Esophagus muscularis mucosa (tissue), 4 donors: Measurements from ENCODE around the gene KRT82. TPM values are rescaled to one million over a fixed set of nuclear protein-coding genes. Genes with fewer than 3 reads are reported as not detected.

ENCODE experiments used
- DNase-seq: peaks from one replicate; pipeline ENCODE4 v3.0.0-alpha.2; 2017; ENCODE audit errors: extremely low spot score
- H3K27ac ChIP-seq, 4 donors: fragments of 200-600 bp; sonication (generic); replicated peaks in 1 of 4; 1 replicate in 3 of 4; 2 replicates in 1 of 4; pipeline ENCODE4 v1.5.1; 2016 to 2019; ENCODE audit warnings: mild to moderate bottlenecking in 1 of 4
- H3K27me3 ChIP-seq, 4 donors: fragments of 200-600 bp; sonication (generic); one replicate each; pipeline versions ENCODE4 v1.5.1 to v1.6.0; 2016 to 2019
- H3K36me3 ChIP-seq, 4 donors: fragments of 200-600 bp; sonication (generic); one replicate each; pipeline ENCODE4 v1.5.1; 2016 to 2019
- H3K4me1 ChIP-seq, 4 donors: fragments of 200-600 bp; sonication (generic); one replicate each; pipeline ENCODE4 v1.5.1; 2016 to 2019
- H3K4me3 ChIP-seq, 4 donors: fragments of 200-600 bp; sonication (generic); 1 replicate in 2 of 4; 2 replicates in 2 of 4; pipeline ENCODE4 v1.5.1; 2016 to 2019; ENCODE audit warnings: mild to moderate bottlenecking in 4 of 4, moderate library complexity in 1 of 4
- H3K9me3 ChIP-seq, 4 donors: fragments of 200-600 bp; sonication (generic); 1 replicate in 3 of 4; 2 replicates in 1 of 4; pipeline ENCODE4 v1.5.1; 2016 to 2019
- EP300 ChIP-seq: sonication (generic); formaldehyde crosslinking; IDR thresholded peaks from one replicate; pipeline ENCODE4 v1.6.1; 2017; ENCODE audit warnings: antibody characterized with exemption
- POLR2A ChIP-seq: fragments of 450-650 bp; IDR thresholded peaks from one replicate; pipeline ENCODE4 v1.6.1; 2017; ENCODE audit warnings: antibody characterized with exemption, moderate library complexity, mild to moderate bottlenecking, low read depth
- POLR2AphosphoS5 ChIP-seq, 2 donors: sonication (generic); formaldehyde crosslinking; IDR thresholded peaks; one replicate each; pipeline ENCODE4 v1.6.1; 2017; ENCODE audit warnings: antibody characterized with exemption in 2 of 2
- WGBS: methylation state at CpG from one replicate; pipeline ENCODE4 v1.1.5; 2018; 5-methylcytosine and 5-hydroxymethylcytosine counted together
- intact Hi-C: fragments of 100-400 bp; cut with DNase I; formaldehyde crosslinking; loops from one replicate; pipeline ENCODE4 v1.15.1; 2023
- total RNA-seq, 4 donors: library from RNA; depleted of rRNA; stranded (reverse); fragments of >200 nt; gene quantifications; one replicate each; pipeline versions ENCODE4 v1.1.0 to v1.2.1, GENCODE V29; 2016
- TF ChIP-seq, protein P1 (sequence below), 3 experiments: fragments of 200-600 bp in 2 of 3; fragments of 450-650 bp in 1 of 3; sonication (generic) in 2 of 3; IDR thresholded peaks; one replicate each; pipeline ENCODE4 v1.5.1; 2017 to 2019; ENCODE audit warnings: antibody characterized with exemption in 3 of 3, mild to moderate bottlenecking in 2 of 3, moderate library complexity in 1 of 3

Gene KRT82
- not detected for total RNA-seq

DNA sequence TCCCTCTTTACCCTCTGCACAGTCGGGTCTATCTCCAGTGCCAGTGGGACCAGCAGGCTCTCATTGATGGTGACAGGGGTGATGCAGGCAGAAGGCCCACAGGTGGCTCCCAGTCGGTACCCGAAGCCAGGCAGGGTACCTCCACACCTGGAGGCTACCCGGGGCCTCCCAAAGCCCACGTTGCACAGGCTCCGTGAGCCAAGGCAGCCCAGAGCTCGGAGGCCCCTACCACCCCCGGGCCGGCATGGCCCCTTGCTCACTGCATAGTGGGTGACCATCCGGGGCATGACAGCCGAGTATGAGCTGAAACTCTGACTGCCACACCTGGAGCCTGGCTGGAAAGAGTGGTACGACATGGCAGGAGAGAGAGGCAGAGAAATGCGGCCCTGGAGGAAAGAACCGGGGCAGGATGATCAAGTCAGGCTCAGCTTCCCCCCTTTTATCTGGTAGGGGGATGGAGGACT lies at the start of gene KRT82:
TSS of gene KRT82 (minus strand) at position 414 of the 464 bp plus-strand sequence. CDS start at position 356, 58 bp downstream.
- no peak within 1 kb of the TSS for H3K4me3 ChIP-seq
- TF ChIP-seq POLR2AphosphoS5 (IDR thresholded peaks at IDR 0.05) (no peak), POLR2A (no peak), EP300 (no peak)
- TF ChIP-seq, protein P1, sequence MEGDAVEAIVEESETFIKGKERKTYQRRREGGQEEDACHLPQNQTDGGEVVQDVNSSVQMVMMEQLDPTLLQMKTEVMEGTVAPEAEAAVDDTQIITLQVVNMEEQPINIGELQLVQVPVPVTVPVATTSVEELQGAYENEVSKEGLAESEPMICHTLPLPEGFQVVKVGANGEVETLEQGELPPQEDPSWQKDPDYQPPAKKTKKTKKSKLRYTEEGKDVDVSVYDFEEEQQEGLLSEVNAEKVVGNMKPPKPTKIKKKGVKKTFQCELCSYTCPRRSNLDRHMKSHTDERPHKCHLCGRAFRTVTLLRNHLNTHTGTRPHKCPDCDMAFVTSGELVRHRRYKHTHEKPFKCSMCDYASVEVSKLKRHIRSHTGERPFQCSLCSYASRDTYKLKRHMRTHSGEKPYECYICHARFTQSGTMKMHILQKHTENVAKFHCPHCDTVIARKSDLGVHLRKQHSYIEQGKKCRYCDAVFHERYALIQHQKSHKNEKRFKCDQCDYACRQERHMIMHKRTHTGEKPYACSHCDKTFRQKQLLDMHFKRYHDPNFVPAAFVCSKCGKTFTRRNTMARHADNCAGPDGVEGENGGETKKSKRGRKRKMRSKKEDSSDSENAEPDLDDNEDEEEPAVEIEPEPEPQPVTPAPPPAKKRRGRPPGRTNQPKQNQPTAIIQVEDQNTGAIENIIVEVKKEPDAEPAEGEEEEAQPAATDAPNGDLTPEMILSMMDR (IDR thresholded peaks at IDR 0.05), result no peak
- peaks cover 0 to 25% (median 0%) of the 10 kb centered on the region in 4 donors for H3K27me3 ChIP-seq
- whole genome bisulfite sequencing, result 90% methylated on average over 11 of the region's 14 CpGs
- DNase-seq, result no peak
- intact Hi-C loops, result no loop called here
- H3K36me3 ChIP-seq, result no peaks in the 10 kb centered on the region
- peaks cover 0 to 3% (median under 1%) of the 10 kb centered on the region in 4 donors for H3K4me1 ChIP-seq
- H3K27ac ChIP-seq, result no peak within 1 kb of the TSS
- H3K9me3 ChIP-seq, result no peaks in the 10 kb centered on the region

DNA sequence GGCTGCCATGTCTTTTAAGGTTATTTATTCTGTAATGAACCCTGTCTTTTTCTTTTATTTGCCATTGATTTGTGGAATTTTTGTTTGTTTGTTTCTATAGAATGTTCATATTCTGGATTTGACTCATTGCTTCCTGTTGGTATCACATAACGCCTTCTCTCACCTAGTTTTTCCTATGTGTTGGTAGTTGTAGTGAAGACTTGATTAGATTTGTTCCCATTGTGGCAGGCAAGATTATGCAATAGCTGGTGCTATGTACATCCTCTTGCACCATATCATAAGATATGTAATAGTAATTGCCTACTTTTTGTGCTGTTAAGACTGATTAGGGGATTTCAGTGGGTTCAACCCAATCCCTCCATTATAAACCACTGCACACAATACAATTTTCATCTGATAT lies 49.7 kb upstream of the KRT82 start:
- no peak overlapping the region for H3K27ac ChIP-seq
- 83% methylated on average over 1 of the region's 1 CpG for WGBS
- no peak overlapping the region for H3K4me3 ChIP-seq
- no peak for DNase-seq
- intact Hi-C loops, result no loop called here
- no peaks in the 10 kb centered on the region for H3K27me3 ChIP-seq
- TF ChIP-seq POLR2A, result no peak
- TF ChIP-seq, protein P1 (IDR thresholded peaks at IDR 0.05), result no peak
- H3K9me3 ChIP-seq, result no peaks in the 10 kb centered on the region
- no peaks in the 10 kb centered on the region for H3K36me3 ChIP-seq
- H3K4me1 ChIP-seq, result no peaks in the 10 kb centered on the region

DNA sequence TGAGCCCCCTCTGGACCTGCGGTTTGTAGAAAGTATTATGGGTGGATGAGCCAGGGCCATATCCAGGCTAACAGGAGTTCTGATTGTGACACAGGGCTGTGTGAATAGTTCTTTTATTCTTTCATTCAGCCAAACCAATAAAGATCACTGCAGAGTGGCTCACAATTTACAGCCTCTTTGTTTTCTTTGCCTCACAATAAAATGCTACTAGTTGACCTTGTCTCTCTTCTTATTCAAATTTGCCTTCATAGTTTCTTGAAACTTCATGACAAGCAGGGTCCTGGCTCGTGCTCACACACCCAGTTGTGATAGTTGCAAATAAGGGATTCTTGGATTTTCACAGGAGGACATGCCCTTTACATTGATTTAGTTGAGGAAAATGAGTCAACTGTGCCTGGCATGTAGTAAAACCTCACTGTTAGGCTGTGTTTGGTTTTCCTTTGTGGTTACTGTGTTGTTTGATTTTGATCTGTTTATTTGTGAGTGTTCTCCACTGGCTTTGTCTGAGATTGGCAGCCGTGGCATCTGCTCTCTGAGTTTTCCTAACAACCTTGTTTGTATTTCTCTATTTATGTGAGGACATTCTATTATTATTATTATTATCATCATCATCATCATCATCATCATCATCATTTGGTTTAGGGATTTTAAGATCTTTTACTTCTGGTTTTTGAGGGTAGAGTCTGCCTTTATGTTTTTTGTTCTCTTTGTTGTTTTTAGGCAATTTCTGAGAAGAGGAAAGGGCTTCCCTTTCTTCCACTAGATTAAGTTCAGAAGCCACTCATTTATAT lies 48.5 kb upstream of the KRT82 start:
- WGBS, result 67% methylated on average over 3 of the region's 3 CpGs
- intact Hi-C loops, result no loop called here
- H3K36me3 ChIP-seq, result no peaks in the 10 kb centered on the region
- H3K4me3 ChIP-seq, result no peak overlapping the region
- peaks cover 0 to 4% (median 0%) of the 10 kb centered on the region in 4 donors for H3K27me3 ChIP-seq
- peak; percentile 34 for DNase-seq
- no peak overlapping the region for H3K27ac ChIP-seq
- H3K9me3 ChIP-seq, result no peaks in the 10 kb centered on the region
- no peaks in the 10 kb centered on the region for H3K4me1 ChIP-seq
- TF ChIP-seq EP300, result no peak
- no peak for TF ChIP-seq POLR2A
- TF ChIP-seq, protein P1 (IDR thresholded peaks at IDR 0.05), result no peak
- TF ChIP-seq POLR2AphosphoS5 (IDR thresholded peaks at IDR 0.05), result no peak

DNA sequence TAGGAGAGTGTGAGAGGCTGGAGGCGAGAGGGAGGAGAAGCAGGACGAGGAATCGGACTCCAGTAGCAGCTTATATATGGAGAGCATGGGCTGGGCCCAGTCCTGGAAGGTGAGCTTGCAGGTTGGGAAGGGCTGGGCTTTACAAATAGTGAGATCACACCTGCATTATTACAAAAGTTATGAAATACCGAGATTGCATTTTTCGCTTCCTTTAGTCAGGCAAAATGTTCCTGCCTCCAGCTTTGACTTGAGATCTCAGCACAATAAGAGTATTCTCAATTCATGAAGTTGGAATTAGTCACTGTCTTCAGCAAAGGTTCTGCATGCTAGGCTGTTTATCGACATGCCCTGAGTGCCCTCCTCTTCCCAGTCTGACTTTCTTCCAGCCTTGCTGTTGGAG lies 46.0 kb upstream of the KRT82 start, which contains the start of gene KRT6B:
TSS of gene KRT6B (minus strand) at position 46 of the 400 bp plus-strand sequence. CDS start 68 bp downstream, outside the sequence.
- WGBS, result 98% methylated on average over 6 of the region's 6 CpGs
- intact Hi-C loops, result no loop called here

More for the DNA sequence above, 46.0 kb upstream of the KRT82 start, which contains the start of gene KRT6B:
- Histone ChIP-seq H3K27me3 (peaks cover 0 to 4% (median 0%) of the 10 kb centered on the region in 4 donors), H3K9me3 (no peaks in the 10 kb centered on the region), H3K4me1 (no peaks in the 10 kb centered on the region), H3K4me3 (no peak within 1 kb of the TSS), H3K27ac (no peak within 1 kb of the TSS), H3K36me3 (no peaks in the 10 kb centered on the region)
- TF ChIP-seq POLR2AphosphoS5 (IDR thresholded peaks at IDR 0.05) (no peak), EP300 (no peak), POLR2A (no peak)
- TF ChIP-seq, protein P1 (IDR thresholded peaks at IDR 0.05), result no peak
- peak; percentile 34 for DNase-seq
